ENCODE measurements around the gene LILRB2. TPM values are rescaled to one million over a fixed set of nuclear protein-coding genes. Genes with fewer than 3 reads are reported as not detected.
"Not testable (repeated sequence)": the region's sequence is repeated elsewhere in the genome, so short reads cannot be mapped to it uniquely, and the experiment has no call there.

The LILRB2 gene
- polyA plus RNA-seq, 3 donors = 111 to 574 (median 172) TPM

DNA sequence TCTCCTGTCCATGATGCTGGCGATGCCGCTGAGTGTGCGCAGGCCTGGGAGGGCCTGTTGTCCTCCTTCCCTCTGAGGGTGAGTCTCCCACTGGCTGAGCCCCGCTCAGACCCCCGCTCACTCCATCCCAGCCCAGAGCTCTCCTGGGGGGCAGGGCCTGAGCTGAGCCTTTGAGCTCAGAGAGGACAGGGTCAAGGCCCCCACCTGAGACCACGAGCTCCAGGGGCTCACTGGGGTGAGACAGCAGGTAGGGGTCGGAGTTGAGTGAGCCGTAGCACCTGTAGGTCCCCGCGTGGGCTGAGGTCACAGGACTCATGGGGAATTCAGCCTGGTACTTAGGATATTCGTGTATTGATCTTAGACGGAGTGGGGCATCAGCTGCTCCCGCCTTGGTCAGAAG is 2.9 kb downstream of the LILRB2 start:
- peak overlapping the region; percentile 40 for H3K9ac ChIP-seq (ENCODE audit: insufficient read depth, low read length, poor library complexity, severe bottlenecking)
- peaks cover 92% of the 10 kb centered on the region for H3K4me1 Mint-ChIP-seq
- peak overlapping the region in 2 of 3 experiments; percentile 15 to 90 for H3K4me3 ChIP-seq (replicated peaks in 1 of 3; ENCODE audit: low read depth in 2 of 3, low read length in 3 of 3)
- peak overlapping the region; percentile 60 to 99 for H3K4me3 Mint-ChIP-seq
- peaks cover 77 to 91% of the 10 kb centered on the region in 2 donors for H3K4me1 ChIP-seq (ENCODE audit: control insufficient read depth in 1 of 2, insufficient read depth in 2 of 2, low read length in 2 of 2)
- not testable (repeated sequence) for DNase-seq; H3K27me3 Mint-ChIP-seq (ENCODE audit: low read depth in 3 of 3); H3K27me3 ChIP-seq (ENCODE audit: control insufficient read depth in 2 of 2, insufficient read depth in 2 of 2, low read length in 2 of 2); H3K9me3 Mint-ChIP-seq; H3K9me3 ChIP-seq (replicated peaks in 1 of 2; ENCODE audit: control insufficient read depth in 1 of 2, insufficient read depth in 1 of 2, low read length in 2 of 2); H2AFZ ChIP-seq (ENCODE audit: insufficient read depth, low read depth, low read length, poor library complexity, severe bottlenecking)
- H3K27ac Mint-ChIP-seq = peak overlapping the region in 6 of 7 donors; percentile 41 to 87 (median 70)
- peak overlapping the region; percentile 86 for H3K4me2 ChIP-seq (replicated peaks; ENCODE audit: extremely low read depth, low read length, poor library complexity, severe bottlenecking)
- peaks cover 46% of the 10 kb centered on the region for H3K79me2 ChIP-seq (ENCODE audit: insufficient read depth, low read length)
- peaks cover 60 to 72% of the 10 kb centered on the region in 2 donors for H3K36me3 Mint-ChIP-seq
- peaks cover 55% of the 10 kb centered on the region for H4K20me1 ChIP-seq (ENCODE audit: insufficient read depth, low read length)
- peaks cover 60 to 66% of the 10 kb centered on the region in 2 donors for H3K36me3 ChIP-seq (replicated peaks in 1 of 2; ENCODE audit: control insufficient read depth in 1 of 2, insufficient read depth in 2 of 2, low read length in 2 of 2)
- intact Hi-C loops (cut with micrococcal nuclease) = loop anchor here in 1 of 2 donors (5.0 kb wide), 1 partner anchor 34 kb away; the partner anchor contains the start of gene LILRA5
- peak overlapping the region; percentile 41 to 94 for H3K27ac ChIP-seq (ENCODE audit: low read depth in 1 of 2, low read length in 2 of 2)
- 99% methylated on average over 11 of the region's 13 CpGs for WGBS (ENCODE audit: insufficient coverage)

GRCh38 chr19:54277111-54277615 is 3.7 kb downstream of the LILRB2 start:
- not testable (repeated sequence) for H3K27me3 ChIP-seq (ENCODE audit: control insufficient read depth in 2 of 2, insufficient read depth in 2 of 2, low read length in 2 of 2); H3K9me3 Mint-ChIP-seq; H3K27me3 Mint-ChIP-seq (ENCODE audit: low read depth in 3 of 3); H3K4me3 Mint-ChIP-seq; H2AFZ ChIP-seq (ENCODE audit: insufficient read depth, low read depth, low read length, poor library complexity, severe bottlenecking); DNase-seq; H3K9me3 ChIP-seq (replicated peaks in 1 of 2; ENCODE audit: control insufficient read depth in 1 of 2, insufficient read depth in 1 of 2, low read length in 2 of 2)
- peaks cover 60 to 72% of the 10 kb centered on the region in 2 donors for H3K36me3 Mint-ChIP-seq
- peaks cover 60 to 66% of the 10 kb centered on the region in 2 donors for H3K36me3 ChIP-seq (replicated peaks in 1 of 2; ENCODE audit: control insufficient read depth in 1 of 2, insufficient read depth in 2 of 2, low read length in 2 of 2)
- H3K27ac Mint-ChIP-seq = peak overlapping the region in 2 of 7 donors; percentile 50 to 58
- H3K4me3 ChIP-seq (replicated peaks in 1 of 3; ENCODE audit: low read depth in 2 of 3, low read length in 3 of 3) = peak overlapping the region in 1 of 3 experiments; percentile 90
- WGBS (ENCODE audit: insufficient coverage) = 98% methylated on average over 7 of the region's 15 CpGs
- peaks cover 92% of the 10 kb centered on the region for H3K4me1 Mint-ChIP-seq
- H4K20me1 ChIP-seq (ENCODE audit: insufficient read depth, low read length) = peaks cover 55% of the 10 kb centered on the region
- H3K27ac ChIP-seq (ENCODE audit: low read depth in 1 of 2, low read length in 2 of 2) = peak overlapping the region; percentile 41 to 94
- peak overlapping the region; percentile 40 for H3K9ac ChIP-seq (ENCODE audit: insufficient read depth, low read length, poor library complexity, severe bottlenecking)
- intact Hi-C loops (cut with micrococcal nuclease) = loop anchor here in 1 of 2 donors (5.0 kb wide), 1 partner anchor 35 kb away; the partner anchor contains the start of gene LILRA5
- H3K4me2 ChIP-seq (replicated peaks; ENCODE audit: extremely low read depth, low read length, poor library complexity, severe bottlenecking) = peak overlapping the region; percentile 86
- H3K4me1 ChIP-seq (ENCODE audit: control insufficient read depth in 1 of 2, insufficient read depth in 2 of 2, low read length in 2 of 2) = peaks cover 77 to 91% of the 10 kb centered on the region in 2 donors
- peaks cover 46% of the 10 kb centered on the region for H3K79me2 ChIP-seq (ENCODE audit: insufficient read depth, low read length)
